ENCODE data around the gene KIF5C. TPM values are rescaled to one million over a fixed set of nuclear protein-coding genes. Genes with fewer than 3 reads are reported as not detected.

The KIF5C gene
- total and polyA plus RNA-seq, 2 of the 13 experiments (the other 11 are each of a cell fraction or from before 2014, with no cell fraction given): 0.15 to 0.20 TPM

- TF ChIP-seq ZBTB8A (CRISPR knock-in tag; IDR thresholded peaks at IDR 0.05; ENCODE audit: borderline replicate concordance, low read depth): no peak
- TF ChIP-seq ZSCAN29 (CRISPR knock-in tag; conservative IDR thresholded peaks at IDR 0.05): no peak
- no peak for TF ChIP-seq ZBTB34 (CRISPR knock-in tag; IDR thresholded peaks at IDR 0.05)
- no peak for TF ChIP-seq HNRNPH1 (optimal IDR thresholded peaks at IDR 0.05; ENCODE audit: low read depth, low read length)
- no peak for TF ChIP-seq ZNF18 (CRISPR knock-in tag; IDR thresholded peaks at IDR 0.05; ENCODE audit: insufficient replicate concordance)
- TF ChIP-seq SRSF4 (IDR thresholded peaks at IDR 0.05; ENCODE audit: low read depth, low read length, poor library complexity, severe bottlenecking): no peak
- no peak for TF ChIP-seq ZSCAN21 (CRISPR knock-in tag; IDR thresholded peaks at IDR 0.05; ENCODE audit: borderline replicate concordance)
- no peak for TF ChIP-seq PAF1 (CRISPR knock-in tag; IDR thresholded peaks at IDR 0.05)
Observed at GRCh38 chr2:149023091-149023490, 148.1 kb downstream of the KIF5C start (continued).

GRCh38 chr2:149027590-149028250 is 152.7 kb downstream of the KIF5C start:
- WGBS (ENCODE audit: low lambda C conversion rate): 42% methylated on average over 7 of the region's 7 CpGs
- Histone ChIP-seq H2AFZ (ENCODE audit: low read length) (no peak overlapping the region), H3K27ac (ENCODE audit: extremely low read length, insufficient read depth, low read length) (no peak overlapping the region), H3K79me2 (ENCODE audit: insufficient read depth, low read length) (no peaks in the 10 kb centered on the region), H4K20me1 (ENCODE audit: insufficient read depth, low read length) (no peaks in the 10 kb centered on the region), H3K9ac (ENCODE audit: insufficient read depth, low read depth, low read length) (no peak overlapping the region), H3K4me2 (ENCODE audit: low read depth, low read length) (no peak overlapping the region), H3K27me3 (ENCODE audit: control insufficient read depth in 1 of 2, insufficient read depth in 2 of 2, low read length in 2 of 2) (peaks cover 0 to 13% of the 10 kb centered on the region in 2 experiments; a peak in 3 of 5 replicates), H3K4me1 (ENCODE audit: insufficient read depth, low read length) (no peaks in the 10 kb centered on the region), H3K9me3 (ENCODE audit: low read length) (no peaks in the 10 kb centered on the region), H3K4me3 (replicated peaks in 1 of 3; ENCODE audit: insufficient read depth in 1 of 3, low read depth in 2 of 3, low read length in 3 of 3) (no peak overlapping the region), H3K36me3 (replicated peaks in 1 of 2; ENCODE audit: control insufficient read depth in 1 of 2, insufficient read depth in 2 of 2, low read length in 2 of 2) (no peaks in the 10 kb centered on the region)
- FAIRE-seq (no peak), DNase-seq (ENCODE audit: low spot score) (no peak), ATAC-seq (peak; percentile 50; the same call in 1 of the 3 replicates)
- BruUV-seq (replicated peaks): no TSS peak
- POLR2A ChIA-PET: no interaction called here
- in situ Hi-C loops (cut with HindIII; ENCODE audit: extremely low pct_ligation_motif_present, low pct_unique_long_range_greater_than_20kb): no loop called here
- intact Hi-C loops (cut with micrococcal nuclease; ENCODE audit: unreplicated experiment): no loop called here
- CTCF ChIA-PET (ENCODE audit: low intra/inter-chr PET ratio, low total read pairs): no interaction called here
- TF ChIP-seq WIZ (CRISPR knock-in tag; IDR thresholded peaks at IDR 0.05) (no peak), FOSL2 (CRISPR knock-in tag; IDR thresholded peaks at IDR 0.05) (0 out of 2 replicates have a peak, but pooled peaks have one; percentile 25)
